ENCODE results near the gene GRIK5. TPM values are rescaled to one million over a fixed set of nuclear protein-coding genes. Genes with fewer than 3 reads are reported as not detected.
A peak's percentile ranks its signal among the peaks of the same experiment; 100 is the strongest.
"Not testable (repeated sequence)": the region's sequence is repeated elsewhere in the genome, so short reads cannot be mapped to it uniquely, and the experiment has no call there.

The GRIK5 gene
- total RNA-seq, 1 experiment from 2014 or later = 0.07 TPM

GRCh38 chr19:42053037-42053935 is 16.7 kb downstream of the GRIK5 start:
- DNase-seq (ENCODE audit: extremely low read depth, low read depth) = no peak

GRCh38 chr19:42052241-42052863 is 17.7 kb downstream of the GRIK5 start:
- no peak for DNase-seq (ENCODE audit: extremely low read depth, low read depth)

DNA sequence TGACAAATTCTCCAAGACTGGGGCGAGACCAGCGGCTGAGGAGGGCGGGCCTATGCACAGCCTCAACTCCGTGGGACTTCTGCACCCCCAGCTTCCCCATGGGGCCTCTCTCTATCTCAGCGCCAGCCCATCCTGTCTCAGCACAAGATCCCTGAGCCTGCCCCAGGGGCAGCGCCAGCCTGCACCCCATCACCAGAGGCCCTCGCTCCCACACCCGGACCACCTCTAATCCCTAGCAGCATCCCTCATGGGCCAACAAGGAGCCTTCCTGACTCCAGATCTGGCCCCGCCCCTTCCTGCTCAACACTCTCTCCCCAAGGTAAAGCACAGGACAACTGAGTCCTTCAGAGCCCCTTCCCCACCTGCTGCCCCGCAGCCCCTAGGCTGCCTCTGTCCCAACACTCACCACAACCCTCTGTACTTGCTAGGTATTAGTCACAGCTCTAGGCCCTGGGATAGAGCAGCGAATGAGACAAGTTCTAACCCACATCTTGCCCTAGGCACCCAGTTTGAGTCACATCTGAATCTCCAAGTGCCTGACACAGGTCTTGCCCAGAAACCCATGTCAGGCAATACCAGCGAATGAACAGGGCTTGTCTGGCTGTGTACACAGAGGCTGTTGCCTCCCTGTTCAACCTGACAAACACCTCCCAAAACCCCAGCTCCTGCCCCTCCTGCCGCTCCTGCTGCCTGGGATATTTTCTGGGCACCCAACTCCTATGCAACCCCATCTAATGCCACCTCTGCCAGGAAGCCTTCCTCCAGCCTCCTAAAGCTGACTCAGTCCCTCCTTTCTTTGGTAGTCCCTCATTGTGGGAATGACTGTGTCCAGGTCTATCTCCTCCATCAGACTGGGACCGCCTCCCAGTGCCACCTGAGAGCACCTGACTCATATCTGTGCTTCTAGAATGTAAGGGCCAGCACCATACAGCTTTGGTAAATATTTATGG is 18.6 kb downstream of the GRIK5 start:
- no peak for DNase-seq (ENCODE audit: extremely low read depth, low read depth)

DNA sequence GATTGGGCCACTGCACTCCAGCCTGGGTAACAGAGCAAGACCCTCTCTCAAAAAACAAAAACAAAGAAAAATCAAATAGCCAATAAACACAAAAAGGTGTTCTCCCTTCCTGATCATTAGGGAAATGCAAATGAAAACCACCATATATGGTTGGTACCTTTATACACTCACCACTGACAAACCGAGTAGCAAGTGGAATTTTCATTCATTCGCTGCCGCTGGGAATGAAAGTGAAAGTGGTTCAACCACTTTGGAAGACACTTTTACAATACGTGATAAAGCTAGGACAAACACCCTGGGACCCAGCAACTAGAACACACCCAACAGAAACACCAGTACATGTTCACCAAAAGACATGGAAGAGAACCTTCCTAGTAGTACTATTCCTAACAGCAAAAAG is 21.0 kb downstream of the GRIK5 start:
- DNase-seq (ENCODE audit: extremely low read depth, low read depth) = no peak

- DNase-seq (ENCODE audit: extremely low read depth, low read depth) = no peak
Observed at GRCh38 chr19:42045575-42045974, 24.4 kb downstream of the GRIK5 start.

DNA sequence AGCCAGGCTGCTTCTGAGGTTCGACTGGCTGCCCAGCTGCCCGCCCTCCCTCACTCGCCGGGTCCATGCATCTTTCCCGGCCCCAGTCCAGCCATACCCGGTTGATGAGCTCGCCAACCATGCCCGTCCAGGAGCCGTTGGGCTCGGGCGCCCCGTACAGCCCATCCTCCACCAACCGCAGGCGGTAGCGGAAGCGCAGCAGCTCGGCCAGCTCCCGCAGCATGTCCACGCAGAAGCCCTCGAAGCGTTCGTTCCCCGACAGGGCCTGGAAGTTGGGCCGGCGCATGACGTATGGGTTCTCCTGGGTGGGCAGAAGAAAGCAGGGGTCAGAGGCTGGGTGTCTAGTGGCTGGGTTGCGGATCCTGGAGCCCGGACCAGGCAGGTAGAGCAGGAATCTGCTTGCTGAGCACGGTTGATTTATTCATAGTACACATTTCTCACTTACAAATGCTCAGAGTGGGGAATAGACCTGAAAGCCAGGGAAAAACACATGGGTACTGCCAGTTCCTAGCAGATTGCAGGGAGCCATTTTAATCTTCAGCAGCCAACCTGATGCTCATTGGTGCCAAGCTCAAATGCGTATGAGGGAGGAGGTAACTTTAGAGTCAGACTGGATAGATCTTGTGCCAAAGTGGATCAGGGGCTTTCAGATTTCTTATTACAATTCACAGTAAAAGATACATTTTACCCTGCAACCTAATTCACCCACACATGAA is 27.4 kb downstream of the GRIK5 start:
- no peak for DNase-seq (ENCODE audit: extremely low read depth, low read depth)

DNA sequence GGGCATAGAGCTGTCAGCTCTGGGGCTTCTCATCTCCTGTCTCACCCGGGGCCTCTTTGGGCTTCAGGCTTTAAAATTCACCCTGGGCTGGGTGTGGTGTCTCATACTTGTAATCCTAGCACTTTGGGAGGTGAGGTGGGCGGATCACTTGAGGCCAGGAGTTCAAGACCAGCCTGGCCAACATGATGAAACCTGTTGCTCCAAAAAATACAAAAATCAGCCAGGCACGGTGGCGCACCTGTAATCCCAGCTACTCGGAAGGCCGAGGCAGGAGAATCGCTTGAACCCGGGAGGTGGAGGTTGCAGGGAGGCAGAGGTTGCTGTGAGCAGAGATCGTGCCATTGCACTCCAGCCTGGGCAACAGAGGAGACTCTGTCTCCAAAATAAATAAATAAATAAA is 29.5 kb downstream of the GRIK5 start:
- DNase-seq (ENCODE audit: extremely low read depth, low read depth) = not testable (repeated sequence)

- DNase-seq (ENCODE audit: extremely low read depth, low read depth) = no peak
Observed at GRCh38 chr19:42040031-42040430, 30.0 kb downstream of the GRIK5 start.

GRCh38 chr19:42038666-42039065 is 31.3 kb downstream of the GRIK5 start:
- DNase-seq (ENCODE audit: extremely low read depth, low read depth) = no peak

DNA sequence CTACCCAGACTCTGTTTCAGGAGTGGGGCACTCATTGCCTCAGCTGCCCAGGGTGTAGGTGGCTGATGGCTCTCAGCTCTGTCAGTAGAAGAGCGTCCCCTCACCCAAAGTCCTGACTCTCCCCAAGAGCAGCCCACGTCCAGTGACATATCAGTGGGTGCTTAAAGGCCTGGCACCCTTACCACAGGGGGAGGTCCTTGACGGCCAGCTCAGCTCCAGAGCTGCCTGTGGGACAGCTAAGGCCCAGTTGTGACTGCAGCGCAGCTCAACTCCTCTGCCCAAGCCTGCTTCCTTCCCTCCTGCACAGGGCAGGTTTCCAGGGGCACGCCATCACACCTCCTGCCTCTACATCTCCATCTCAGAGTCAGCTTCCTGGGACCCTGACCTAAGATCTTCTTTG is 32.4 kb downstream of the GRIK5 start:
- no peak for DNase-seq (ENCODE audit: extremely low read depth, low read depth)

DNA sequence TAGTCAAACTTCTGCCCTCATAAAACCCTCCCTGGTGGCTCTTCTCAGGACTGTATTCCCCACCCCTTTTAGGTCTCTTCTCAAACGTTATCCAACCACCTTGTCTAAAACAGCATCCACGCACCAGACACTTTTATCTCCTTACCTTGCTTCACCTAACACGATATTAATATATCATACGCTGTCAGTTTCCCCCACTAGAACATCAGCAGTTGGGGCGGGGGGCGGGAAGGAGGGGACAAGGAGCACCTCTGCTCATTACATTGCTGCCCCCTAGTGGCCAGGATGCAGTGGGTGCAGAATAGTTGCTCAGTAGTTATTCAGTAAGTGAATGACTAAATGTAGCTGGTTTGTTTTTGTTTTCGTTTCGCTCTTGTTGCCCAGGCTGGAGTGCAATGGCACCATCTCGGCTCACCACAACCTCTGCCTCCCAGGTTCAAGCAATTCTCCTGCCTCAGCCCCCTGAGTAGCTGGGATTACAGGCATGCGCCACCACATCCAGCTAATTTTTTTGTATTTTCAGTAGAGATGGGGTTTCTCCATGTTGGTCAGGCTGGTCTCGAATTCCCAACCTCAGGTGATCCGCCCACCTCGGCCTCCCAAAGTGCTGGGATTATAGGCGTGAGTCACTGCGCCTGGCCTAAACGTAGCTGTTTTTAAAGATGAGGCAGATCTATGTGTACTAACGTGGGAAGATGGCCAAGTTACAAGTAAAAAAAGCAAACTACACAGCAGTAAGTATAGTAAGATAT is 35.2 kb downstream of the GRIK5 start:
- peak; percentile 65 for DNase-seq (ENCODE audit: extremely low read depth, low read depth)

DNA sequence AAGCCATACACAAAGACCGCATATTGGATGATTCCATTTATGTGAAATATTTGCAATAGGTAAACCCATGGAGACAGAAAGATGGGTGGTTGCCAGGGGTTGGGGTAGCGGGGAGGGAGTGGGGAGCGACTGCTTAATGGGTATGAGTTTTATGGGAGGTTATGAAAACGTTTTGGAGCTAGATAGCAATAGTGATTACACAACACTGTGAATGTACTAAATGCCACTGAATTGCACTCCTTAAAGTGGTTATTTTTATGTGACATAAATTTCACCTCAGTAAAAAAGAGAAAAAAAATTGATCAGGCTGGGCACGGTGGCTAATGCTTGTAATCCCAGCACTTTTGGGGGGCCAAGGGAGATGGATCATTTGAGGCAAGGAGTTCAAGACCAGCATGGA is 36.6 kb downstream of the GRIK5 start:
- DNase-seq (ENCODE audit: extremely low read depth, low read depth) = no peak

DNA sequence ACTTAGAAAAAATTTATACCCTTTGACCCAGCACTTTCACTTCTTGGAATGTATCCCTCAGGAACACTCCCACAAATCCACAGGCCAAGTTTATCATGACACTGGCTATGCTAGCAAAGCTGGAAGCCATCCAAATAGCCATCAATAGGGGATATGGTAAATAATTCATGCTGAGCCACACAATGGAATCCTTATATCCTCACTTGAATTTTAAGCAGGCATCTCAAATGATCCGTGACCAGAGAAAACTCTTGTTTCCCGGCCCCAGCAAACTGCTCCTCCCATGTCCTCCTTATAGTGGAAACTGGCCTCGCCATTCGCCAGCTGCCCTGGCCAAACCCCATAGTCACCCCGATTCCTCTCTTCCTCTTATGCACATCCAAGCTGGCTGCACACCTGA is 37.6 kb downstream of the GRIK5 start:
- DNase-seq (ENCODE audit: extremely low read depth, low read depth) = no peak

DNA sequence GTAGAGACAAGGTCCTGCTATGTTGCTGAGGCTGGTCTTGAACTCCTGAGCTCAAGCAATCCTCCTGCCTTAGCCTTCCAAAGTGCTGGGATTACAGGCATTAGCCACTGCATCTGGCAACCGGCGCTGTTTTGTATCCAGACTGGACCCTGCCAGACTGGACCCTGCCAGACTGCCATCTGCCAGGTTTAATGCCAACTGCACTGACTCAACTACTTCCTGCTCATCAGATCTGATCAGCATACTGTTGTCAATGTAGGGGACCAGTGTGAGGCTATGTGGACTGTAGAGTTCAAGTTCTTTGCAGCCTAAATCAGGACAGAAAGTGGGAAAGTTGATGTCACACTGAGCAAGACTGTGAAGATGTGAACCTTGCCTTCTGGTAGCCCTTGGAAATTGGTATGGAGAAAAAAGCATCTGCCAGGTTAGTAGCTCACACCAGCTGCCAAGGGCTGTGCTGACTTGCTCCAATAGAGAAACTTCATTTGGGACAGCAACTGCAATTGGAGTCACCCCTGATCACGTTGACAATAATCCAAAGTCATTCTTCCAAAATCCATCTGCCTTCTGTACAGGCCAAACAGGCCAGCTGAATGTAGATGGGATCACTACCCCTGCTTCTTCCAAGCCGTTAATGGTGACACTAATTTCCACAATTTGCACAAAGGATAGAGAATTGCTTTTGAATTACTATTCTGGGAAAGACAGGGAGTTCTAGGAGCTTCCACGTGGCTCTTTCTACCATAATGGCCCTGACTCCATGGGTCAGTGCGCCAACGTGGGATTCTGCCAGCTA is 39.2 kb downstream of the GRIK5 start:
- DNase-seq (ENCODE audit: extremely low read depth, low read depth) = no peak

DNA sequence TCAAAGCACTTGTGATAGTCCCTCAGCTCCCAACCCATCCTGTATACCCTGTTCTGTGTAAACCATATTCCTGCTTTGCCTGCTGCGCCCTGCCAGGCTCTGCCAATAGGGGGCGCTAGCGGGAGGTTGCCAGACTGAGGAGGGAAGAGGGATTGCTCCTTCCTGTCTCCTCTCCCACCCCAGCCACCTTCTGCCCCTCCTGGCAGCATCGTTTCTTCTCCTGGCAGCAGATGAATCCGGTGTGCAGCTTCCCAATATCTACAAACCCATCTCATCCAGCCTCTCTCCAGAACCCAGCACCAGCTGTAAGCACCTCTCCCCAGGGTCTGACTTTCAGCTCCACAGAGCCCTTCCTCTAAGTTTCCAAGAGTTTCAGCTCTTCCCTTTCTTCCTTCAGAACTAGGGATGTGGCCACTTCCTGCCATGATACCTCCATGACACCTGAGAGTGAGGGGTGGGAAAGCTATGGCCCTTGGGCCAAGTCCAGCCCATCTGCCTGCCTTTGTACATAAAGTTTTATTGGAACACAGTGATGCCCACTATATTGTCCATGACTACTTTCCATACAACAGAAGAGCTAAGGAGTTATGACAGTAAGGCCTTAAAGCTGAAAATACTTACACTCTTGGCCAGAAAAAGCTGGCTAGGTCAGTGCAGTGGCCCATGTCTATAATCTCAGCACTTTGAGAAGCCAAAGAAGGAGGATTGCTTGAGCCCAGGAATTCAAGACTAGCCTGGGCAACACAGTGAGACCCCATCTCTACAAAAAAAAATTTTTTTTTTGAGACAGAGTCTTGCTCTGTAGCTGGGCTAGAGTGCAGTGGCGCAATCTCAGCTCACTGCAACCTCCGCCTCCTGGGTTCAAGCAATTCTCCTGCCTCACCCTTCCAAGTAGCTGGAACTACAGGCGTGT is 41.4 kb downstream of the GRIK5 start:
- DNase-seq (ENCODE audit: extremely low read depth, low read depth) = no peak

GRCh38 chr19:42024622-42025111 is 45.3 kb downstream of the GRIK5 start:
- no peak for DNase-seq (ENCODE audit: extremely low read depth, low read depth)

DNA sequence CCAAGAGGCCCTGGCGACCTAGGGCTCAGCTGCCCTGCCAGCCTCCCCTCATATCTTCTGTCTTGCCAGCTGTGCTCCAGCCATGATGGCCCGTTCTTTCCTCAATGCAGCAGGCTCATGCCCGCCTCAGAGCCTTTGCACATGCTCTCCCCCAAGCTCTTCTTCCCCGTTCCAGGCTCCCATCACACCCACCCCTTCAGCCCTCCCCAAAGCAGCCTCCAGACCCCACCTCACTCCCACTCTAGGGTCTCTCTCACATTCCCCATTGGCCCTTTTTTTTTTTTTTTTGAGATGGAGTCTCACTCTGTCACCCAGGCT is 46.1 kb downstream of the GRIK5 start:
- DNase-seq (ENCODE audit: extremely low read depth, low read depth) = no peak

Measured in NCI-H460 (cell line).